H9 (cell line): Measurements from ENCODE around the gene TEAD1. TPM values are rescaled to one million over a fixed set of nuclear protein-coding genes. Genes with fewer than 3 reads are reported as not detected.

Source experiments
- DNase-seq: peaks from one replicate; pipeline ENCODE4 v3.0.0-alpha.2; 2017
- H2AFZ ChIP-seq: one replicate; pipeline ENCODE4 v1.6.1; 2013; ENCODE audit warnings: mild to moderate bottlenecking, low read length, control low read depth, moderate library complexity
- H2AK5ac ChIP-seq: 2 replicates; pipeline ENCODE4 v1.6.1; 2013; ENCODE audit warnings: low read length, control low read depth, mixed read lengths; ENCODE audit not compliant: insufficient read length
- H2BK120ac ChIP-seq: one replicate; pipeline ENCODE4 v1.6.1; 2013; ENCODE audit warnings: low read depth, mild to moderate bottlenecking, low read length, control low read depth, inconsistent platforms; ENCODE audit not compliant: poor library complexity, severe bottlenecking
- H2BK12ac ChIP-seq: 2 replicates; pipeline ENCODE4 v1.6.1; 2013; ENCODE audit warnings: low read length, control low read depth, mixed read lengths, low read depth; ENCODE audit not compliant: insufficient read length
- H2BK15ac ChIP-seq: 2 replicates; pipeline ENCODE4 v1.6.1; 2013; ENCODE audit warnings: low read depth, low read length, control low read depth
- H2BK20ac ChIP-seq: one replicate; pipeline ENCODE4 v1.6.1; 2013; ENCODE audit warnings: low read depth, mild to moderate bottlenecking, low read length, control low read depth, inconsistent platforms; ENCODE audit not compliant: poor library complexity, severe bottlenecking
- H2BK5ac ChIP-seq: 2 replicates; pipeline ENCODE4 v1.6.1; 2013; ENCODE audit warnings: low read length, control low read depth, mixed read lengths; ENCODE audit not compliant: insufficient read length
- H3K14ac ChIP-seq: 2 replicates; pipeline ENCODE4 v1.6.1; 2013; ENCODE audit warnings: low read length, control low read depth; ENCODE audit not compliant: insufficient read depth
- H3K18ac ChIP-seq: 2 replicates; pipeline ENCODE4 v1.6.1; 2013; ENCODE audit warnings: low read depth, mild to moderate bottlenecking, mixed read lengths, low read length, control low read depth; ENCODE audit not compliant: insufficient read length
- H3K23ac ChIP-seq: 2 replicates; pipeline ENCODE4 v1.6.1; 2013; ENCODE audit warnings: low read length, control low read depth, mixed read lengths, low read depth; ENCODE audit not compliant: insufficient read length
- H3K23me2 ChIP-seq: 2 replicates; pipeline ENCODE4 v1.6.1; 2013; ENCODE audit warnings: low read depth, mild to moderate bottlenecking, mixed read lengths, low read length, control low read depth; ENCODE audit not compliant: insufficient read length, poor library complexity, severe bottlenecking
- H3K27ac ChIP-seq: 2 replicates; pipeline ENCODE4 v1.5.1; 2013; ENCODE audit warnings: low read length, control low read depth, mixed read lengths, low read depth; ENCODE audit not compliant: insufficient read length
- H3K27me3 ChIP-seq: 2 replicates; pipeline ENCODE4 v1.6.1; 2013; ENCODE audit warnings: low read length, control low read depth, inconsistent platforms; ENCODE audit not compliant: insufficient read depth
- H3K4ac ChIP-seq: 2 replicates; pipeline ENCODE4 v1.6.1; 2013; ENCODE audit warnings: low read depth, mild to moderate bottlenecking, control low read depth, inconsistent platforms, low read length, moderate library complexity
- H3K4me1 ChIP-seq: 2 replicates; pipeline ENCODE4 v1.6.1; 2013; ENCODE audit warnings: low read length, control low read depth, inconsistent platforms; ENCODE audit not compliant: insufficient read depth
- H3K4me2 ChIP-seq: 2 replicates; pipeline ENCODE4 v1.6.1; 2013; ENCODE audit warnings: low read length, control low read depth, mixed read lengths; ENCODE audit not compliant: insufficient read length, insufficient read depth
- H3K56ac ChIP-seq: 2 replicates; pipeline ENCODE4 v1.6.1; 2013; ENCODE audit warnings: low read depth, mild to moderate bottlenecking, mixed read lengths, low read length, control low read depth; ENCODE audit not compliant: insufficient read length
- H3K79me1 ChIP-seq: 2 replicates; pipeline ENCODE4 v1.6.1; 2013; ENCODE audit warnings: low read depth, mild to moderate bottlenecking, moderate library complexity, low read length, control low read depth, inconsistent platforms; ENCODE audit not compliant: insufficient read depth, poor library complexity, severe bottlenecking
- H3K79me2 ChIP-seq: 2 replicates; pipeline ENCODE4 v1.6.1; 2013; ENCODE audit warnings: low read length, control low read depth, inconsistent platforms; ENCODE audit not compliant: insufficient read depth
- H3K9ac ChIP-seq: 2 replicates; pipeline ENCODE4 v1.6.1; 2013; ENCODE audit warnings: low read length, control low read depth, mixed read lengths; ENCODE audit not compliant: insufficient read length; ENCODE audit errors: extremely low read depth
- H3K9me3 ChIP-seq: one replicate; pipeline ENCODE4 v1.6.1; 2013; ENCODE audit warnings: low read depth, low read length, inconsistent platforms; ENCODE audit not compliant: control insufficient read depth
- H3T11ph ChIP-seq: one replicate; pipeline ENCODE4 v1.6.1; 2013; ENCODE audit warnings: mild to moderate bottlenecking, low read length, control low read depth, inconsistent platforms
- H4K20me1 ChIP-seq: one replicate; pipeline ENCODE4 v1.6.1; 2013; ENCODE audit not compliant: control insufficient read depth, insufficient read length, insufficient read depth
- H4K5ac ChIP-seq: 2 replicates; pipeline ENCODE4 v1.6.1; 2013; ENCODE audit warnings: low read depth, mild to moderate bottlenecking, mixed read lengths, low read length, control low read depth; ENCODE audit not compliant: insufficient read length
- H4K8ac ChIP-seq: replicated peaks from 2 replicates; pipeline ENCODE4 v1.6.1; 2013; ENCODE audit warnings: low read length, control low read depth, mixed read lengths, low read depth; ENCODE audit not compliant: insufficient read length
- H4K91ac ChIP-seq: 2 replicates; pipeline ENCODE4 v1.6.1; 2013; ENCODE audit warnings: low read depth, mild to moderate bottlenecking, moderate library complexity, mixed read lengths, low read length, control low read depth; ENCODE audit not compliant: insufficient read length
- H3K27ac Mint-ChIP-seq, 3 experiments: 2 replicates in 2 of 3; 3 replicates in 1 of 3; pipeline ENCODE4 v1.8.0; 2020 to 2021; ENCODE audit warnings: mixed read lengths in 3 of 3, mild to moderate bottlenecking in 1 of 3, moderate library complexity in 1 of 3
- H3K27me3 Mint-ChIP-seq: 2 replicates; pipeline ENCODE4 v1.8.0; 2021; ENCODE audit warnings: low read depth, mild to moderate bottlenecking, moderate library complexity, mixed read lengths
- H3K36me3 Mint-ChIP-seq, 3 experiments: 2 replicates in 2 of 3; 3 replicates in 1 of 3; pipeline ENCODE4 v1.8.0; 2020 to 2021; ENCODE audit warnings: low read depth in 3 of 3, mixed read lengths in 3 of 3; ENCODE audit not compliant: insufficient read depth in 1 of 3
- H3K4me1 Mint-ChIP-seq, 2 experiments: 2 replicates each; pipeline ENCODE4 v1.8.0; 2020; ENCODE audit warnings: mixed read lengths in 2 of 2
- H3K4me3 Mint-ChIP-seq, 2 experiments: 2 replicates in 1 of 2; 3 replicates in 1 of 2; pipeline ENCODE4 v1.8.0; 2020 to 2021; ENCODE audit warnings: mild to moderate bottlenecking in 2 of 2, mixed read lengths in 2 of 2, moderate library complexity in 1 of 2
- H3K9me3 Mint-ChIP-seq, 2 experiments: 2 replicates in 1 of 2; 3 replicates in 1 of 2; pipeline ENCODE4 v1.8.0; 2020; ENCODE audit warnings: mild to moderate bottlenecking in 2 of 2, mixed read lengths in 2 of 2, moderate library complexity in 1 of 2
- WGBS: extraction: QIAGEN DNeasy Blood & Tissue Kit; methylation state at CpG from one replicate; pipeline ENCODE4 v1.1.7; 2013; ENCODE audit warnings: missing lambda C conversion rate, low lambda C conversion rate, mixed read lengths; ENCODE audit not compliant: insufficient read length; ENCODE audit errors: extremely low coverage; 5-methylcytosine and 5-hydroxymethylcytosine counted together
- total RNA-seq: library from RNA; stranded (reverse); gene quantifications from 2 replicates; pipeline ENCODE4 v1.2.1, GENCODE V29; 2021
- TF ChIP-seq, protein P1 (sequence below): fragments of 200-600 bp; sonication (generic); conservative IDR thresholded peaks from 3 replicates; pipeline ENCODE4 v1.8.0; 2021; ENCODE audit warnings: antibody characterized with exemption, mild to moderate bottlenecking

The TEAD1 gene
- total RNA-seq, 1 experiment from 2014 or later: 75.1 TPM

DNA sequence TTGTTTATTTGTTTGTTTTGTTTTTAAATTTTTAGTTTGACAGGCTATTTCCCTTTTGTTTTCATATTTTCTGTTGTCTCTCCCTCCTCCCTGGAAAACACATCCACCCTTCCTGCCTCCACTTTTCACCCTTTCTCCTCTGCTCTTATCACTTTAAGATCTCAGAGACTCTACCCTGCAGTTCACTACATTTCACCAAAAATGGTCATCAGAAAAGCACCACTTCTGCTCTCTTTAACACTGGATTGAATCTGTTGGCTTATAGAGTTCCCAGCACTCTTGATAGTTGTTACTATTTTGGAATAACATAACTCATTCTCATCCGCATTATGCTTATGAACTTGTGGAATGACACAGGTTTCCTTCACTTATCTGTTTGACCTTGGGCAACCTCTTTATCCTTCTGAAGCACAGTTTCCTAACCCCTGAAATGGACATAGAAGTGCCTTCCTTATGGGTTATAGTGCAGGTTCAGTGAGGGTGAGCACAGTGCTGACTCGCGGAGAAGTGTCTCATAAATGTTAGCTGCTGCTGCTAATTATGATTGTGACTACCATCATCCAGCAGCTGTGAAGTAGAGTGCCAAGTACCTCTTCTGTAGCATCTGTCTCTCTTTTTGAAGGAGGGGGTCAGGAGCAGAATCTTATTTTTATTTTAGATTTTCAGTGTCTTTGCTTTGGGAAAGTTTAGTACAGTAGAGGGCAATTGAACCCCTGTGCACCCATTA, 15.0 kb downstream of the TEAD1 start:
- no peak for DNase-seq
- no peak overlapping the region for H3T11ph ChIP-seq
- no peak overlapping the region for H2BK20ac ChIP-seq
- no peak overlapping the region for H3K4ac ChIP-seq
- WGBS: no CpG with 5 or more reads among the region's 3 CpGs
- no peak overlapping the region for H3K56ac ChIP-seq
- peaks cover 10% of the 10 kb centered on the region; the same call in 1 of the 2 replicates for H3K27me3 ChIP-seq
- H4K8ac ChIP-seq: no peak overlapping the region
- H3K36me3 Mint-ChIP-seq: no peaks in the 10 kb centered on the region; a peak in 1 of 7 replicates
- H3K4me1 ChIP-seq: peaks cover 45% of the 10 kb centered on the region
- no peak overlapping the region for H2AFZ ChIP-seq
- no peaks in the 10 kb centered on the region for H4K20me1 ChIP-seq
- no peaks in the 10 kb centered on the region; a peak in 1 of 5 replicates for H3K9me3 Mint-ChIP-seq
- H3K27ac Mint-ChIP-seq: no peak overlapping the region
- H3K79me1 ChIP-seq: peaks cover 8% of the 10 kb centered on the region
- H3K14ac ChIP-seq: no peak overlapping the region
- no peak overlapping the region for H2BK5ac ChIP-seq
- H3K27ac ChIP-seq: no peak overlapping the region
- H3K4me1 Mint-ChIP-seq: peaks cover 83 to 93% of the 10 kb centered on the region in 2 experiments
- H4K5ac ChIP-seq: no peak overlapping the region
- H3K18ac ChIP-seq: no peak overlapping the region
- no peak overlapping the region for H2AK5ac ChIP-seq
- H4K91ac ChIP-seq: no peak overlapping the region
- peaks cover 31% of the 10 kb centered on the region for H3K79me2 ChIP-seq
- no peak overlapping the region for H3K9ac ChIP-seq
- H3K27me3 Mint-ChIP-seq: peaks cover 49% of the 10 kb centered on the region
- TF ChIP-seq, protein P1, sequence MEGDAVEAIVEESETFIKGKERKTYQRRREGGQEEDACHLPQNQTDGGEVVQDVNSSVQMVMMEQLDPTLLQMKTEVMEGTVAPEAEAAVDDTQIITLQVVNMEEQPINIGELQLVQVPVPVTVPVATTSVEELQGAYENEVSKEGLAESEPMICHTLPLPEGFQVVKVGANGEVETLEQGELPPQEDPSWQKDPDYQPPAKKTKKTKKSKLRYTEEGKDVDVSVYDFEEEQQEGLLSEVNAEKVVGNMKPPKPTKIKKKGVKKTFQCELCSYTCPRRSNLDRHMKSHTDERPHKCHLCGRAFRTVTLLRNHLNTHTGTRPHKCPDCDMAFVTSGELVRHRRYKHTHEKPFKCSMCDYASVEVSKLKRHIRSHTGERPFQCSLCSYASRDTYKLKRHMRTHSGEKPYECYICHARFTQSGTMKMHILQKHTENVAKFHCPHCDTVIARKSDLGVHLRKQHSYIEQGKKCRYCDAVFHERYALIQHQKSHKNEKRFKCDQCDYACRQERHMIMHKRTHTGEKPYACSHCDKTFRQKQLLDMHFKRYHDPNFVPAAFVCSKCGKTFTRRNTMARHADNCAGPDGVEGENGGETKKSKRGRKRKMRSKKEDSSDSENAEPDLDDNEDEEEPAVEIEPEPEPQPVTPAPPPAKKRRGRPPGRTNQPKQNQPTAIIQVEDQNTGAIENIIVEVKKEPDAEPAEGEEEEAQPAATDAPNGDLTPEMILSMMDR: no peak
- no peak overlapping the region for H2BK12ac ChIP-seq
- no peaks in the 10 kb centered on the region for H3K9me3 ChIP-seq
- H3K23me2 ChIP-seq: no peaks in the 10 kb centered on the region
- H2BK120ac ChIP-seq: no peak overlapping the region
- H3K4me3 Mint-ChIP-seq: peak overlapping the region in 1 of 2 experiments; percentile 7; a peak in 2 of 5 replicates
- H3K4me2 ChIP-seq: no peak overlapping the region
- no peak overlapping the region for H2BK15ac ChIP-seq
- no peak overlapping the region for H3K23ac ChIP-seq
